Smooth muscle cell (in vitro differentiated cells): Measurements from ENCODE around the gene BNIP5. TPM values are rescaled to one million over a fixed set of nuclear protein-coding genes. Genes with fewer than 3 reads are reported as not detected.

ENCODE experiments used
- DNase-seq: peaks from one replicate; lab custom pipeline; 2025; ENCODE audit not compliant: unreplicated experiment; lab: John Stamatoyannopoulos, UW
- H2AFZ ChIP-seq: fragments of 200-600 bp; sonication (generic); 2 replicates; pipeline ENCODE4 v1.6.0; 2016; ENCODE audit warnings: antibody characterized with exemption, low read depth, mild to moderate bottlenecking
- H3F3A ChIP-seq: fragments of 200-600 bp; sonication (generic); 2 replicates; pipeline ENCODE4 v1.6.0; 2017; ENCODE audit warnings: antibody characterized with exemption, low read depth
- H3K27ac ChIP-seq: fragments of 200-600 bp; sonication (generic); 2 replicates; pipeline ENCODE4 v1.5.1; 2016; ENCODE audit warnings: low read depth, mild to moderate bottlenecking
- H3K27me3 ChIP-seq: fragments of 200-600 bp; sonication (generic); 2 replicates; pipeline ENCODE4 v1.6.1; 2016; ENCODE audit warnings: low read depth, mild to moderate bottlenecking
- H3K36me3 ChIP-seq: fragments of 200-600 bp; sonication (generic); 2 replicates; pipeline ENCODE4 v1.5.1; 2016; ENCODE audit warnings: low read depth
- H3K4me1 ChIP-seq: fragments of 200-600 bp; sonication (generic); 2 replicates; pipeline ENCODE4 v1.5.1; 2016; ENCODE audit warnings: low read depth
- H3K4me2 ChIP-seq: fragments of 200-600 bp; sonication (generic); 2 replicates; pipeline ENCODE4 v1.6.0; 2016; ENCODE audit warnings: mild to moderate bottlenecking
- H3K4me3 ChIP-seq: fragments of 200-600 bp; sonication (generic); 2 replicates; pipeline ENCODE4 v1.5.1; 2016; ENCODE audit warnings: mild to moderate bottlenecking
- H3K79me2 ChIP-seq: fragments of 200-600 bp; sonication (generic); 2 replicates; pipeline ENCODE4 v1.6.0; 2016; ENCODE audit warnings: low read depth, mild to moderate bottlenecking
- H3K9ac ChIP-seq: fragments of 200-600 bp; sonication (generic); 2 replicates; pipeline ENCODE4 v1.6.0; 2016; ENCODE audit warnings: low read depth
- H3K9me3 ChIP-seq: fragments of 200-600 bp; sonication (generic); replicated peaks from 2 replicates; pipeline ENCODE4 v1.5.1; 2016; ENCODE audit warnings: low read depth
- H4K20me1 ChIP-seq: fragments of 200-600 bp; sonication (generic); 2 replicates; pipeline ENCODE4 v1.6.0; 2016; ENCODE audit warnings: low read depth
- WGBS: methylation state at CpG from one replicate; pipeline ENCODE4 v1.1.7; 2016; ENCODE audit warnings: low lambda C conversion rate; 5-methylcytosine and 5-hydroxymethylcytosine counted together
- polyA plus RNA-seq: library from polyadenylated mRNA; unstranded; fragments of >200 nt; fragmentation: Nextera tagmentation; extraction: Ambion mirVana; gene quantifications from 2 replicates; pipeline ENCODE4 v1.2.1, GENCODE V29; 2016
- total RNA-seq: library from RNA; depleted of rRNA; stranded (reverse); fragments of >200 nt; gene quantifications from 2 replicates; pipeline ENCODE4 v1.2.3, GENCODE V29; 2014
- TF ChIP-seq, protein P1 (sequence below): fragments of 200-600 bp; sonication (generic); IDR thresholded peaks from 2 replicates; pipeline ENCODE4 v1.5.1; 2017; ENCODE audit warnings: borderline replicate concordance, mild to moderate bottlenecking, antibody characterized with exemption; ENCODE audit not compliant: insufficient read depth, poor library complexity, severe bottlenecking

Gene BNIP5
- total and polyA plus RNA-seq, 2 experiments from 2014 or later: not detected

GRCh38 chr6:36336208-36336710, 429 bp downstream of the BNIP5 start:
- Histone ChIP-seq H3K36me3 (no peaks in the 10 kb centered on the region), H3K27me3 (no peaks in the 10 kb centered on the region), H3K9ac (no peak overlapping the region), H3K4me2 (no peak overlapping the region), H2AFZ (no peak overlapping the region), H3K79me2 (no peaks in the 10 kb centered on the region), H3K27ac (no peak overlapping the region), H3K9me3 (no peaks in the 10 kb centered on the region), H3K4me3 (peak overlapping the region; percentile 30), H4K20me1 (no peaks in the 10 kb centered on the region), H3F3A (peaks cover 7% of the 10 kb centered on the region), H3K4me1 (peaks cover 6% of the 10 kb centered on the region)
- TF ChIP-seq, protein P1, sequence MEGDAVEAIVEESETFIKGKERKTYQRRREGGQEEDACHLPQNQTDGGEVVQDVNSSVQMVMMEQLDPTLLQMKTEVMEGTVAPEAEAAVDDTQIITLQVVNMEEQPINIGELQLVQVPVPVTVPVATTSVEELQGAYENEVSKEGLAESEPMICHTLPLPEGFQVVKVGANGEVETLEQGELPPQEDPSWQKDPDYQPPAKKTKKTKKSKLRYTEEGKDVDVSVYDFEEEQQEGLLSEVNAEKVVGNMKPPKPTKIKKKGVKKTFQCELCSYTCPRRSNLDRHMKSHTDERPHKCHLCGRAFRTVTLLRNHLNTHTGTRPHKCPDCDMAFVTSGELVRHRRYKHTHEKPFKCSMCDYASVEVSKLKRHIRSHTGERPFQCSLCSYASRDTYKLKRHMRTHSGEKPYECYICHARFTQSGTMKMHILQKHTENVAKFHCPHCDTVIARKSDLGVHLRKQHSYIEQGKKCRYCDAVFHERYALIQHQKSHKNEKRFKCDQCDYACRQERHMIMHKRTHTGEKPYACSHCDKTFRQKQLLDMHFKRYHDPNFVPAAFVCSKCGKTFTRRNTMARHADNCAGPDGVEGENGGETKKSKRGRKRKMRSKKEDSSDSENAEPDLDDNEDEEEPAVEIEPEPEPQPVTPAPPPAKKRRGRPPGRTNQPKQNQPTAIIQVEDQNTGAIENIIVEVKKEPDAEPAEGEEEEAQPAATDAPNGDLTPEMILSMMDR: no peak
- no peak for DNase-seq
- WGBS: 88% methylated on average over 5 of the region's 5 CpGs

DNA sequence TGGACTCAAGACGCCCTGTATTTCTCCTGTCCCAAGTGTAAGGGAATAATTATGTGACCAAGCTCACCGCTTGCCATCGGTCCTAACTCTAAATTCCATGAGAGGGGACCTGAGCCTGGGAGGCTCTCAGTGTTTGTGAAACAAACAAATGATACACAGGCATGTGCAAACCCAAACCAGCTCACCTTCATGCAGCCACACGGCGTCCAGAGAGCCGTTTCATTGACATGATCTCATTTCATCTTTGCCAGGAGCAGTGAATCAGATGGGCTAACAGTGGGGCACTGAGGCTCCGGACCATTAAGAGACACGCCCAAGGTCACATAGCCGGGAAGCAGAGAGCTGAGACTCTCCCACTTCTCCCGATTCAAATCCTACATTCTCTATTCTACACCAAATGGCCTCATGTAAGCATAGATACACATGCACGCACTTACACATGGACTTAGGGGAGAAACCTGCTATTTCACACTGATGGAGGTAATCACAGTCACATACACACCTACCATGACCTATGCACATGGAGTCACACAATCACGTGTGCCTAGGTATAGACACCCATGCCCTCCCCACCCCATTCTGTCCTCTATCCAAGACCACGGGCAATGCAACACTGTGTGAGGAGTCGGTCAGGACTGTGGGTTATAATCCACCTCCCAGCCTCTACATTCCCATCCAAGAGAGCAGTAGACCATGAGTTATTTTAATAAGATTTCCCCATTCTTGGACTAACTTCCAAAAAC, 1.1 kb downstream of the BNIP5 start:
- no peak for DNase-seq
- 95% methylated on average over 14 of the region's 14 CpGs for WGBS
- Histone ChIP-seq H2AFZ (no peak overlapping the region), H4K20me1 (no peaks in the 10 kb centered on the region), H3K79me2 (no peaks in the 10 kb centered on the region), H3K4me1 (peaks cover 6% of the 10 kb centered on the region), H3K4me3 (peak overlapping the region; percentile 30), H3K27me3 (no peaks in the 10 kb centered on the region), H3F3A (peaks cover 7% of the 10 kb centered on the region), H3K27ac (no peak overlapping the region), H3K9me3 (no peaks in the 10 kb centered on the region), H3K4me2 (no peak overlapping the region), H3K9ac (no peak overlapping the region), H3K36me3 (no peaks in the 10 kb centered on the region)
- TF ChIP-seq, protein P1: no peak

DNA sequence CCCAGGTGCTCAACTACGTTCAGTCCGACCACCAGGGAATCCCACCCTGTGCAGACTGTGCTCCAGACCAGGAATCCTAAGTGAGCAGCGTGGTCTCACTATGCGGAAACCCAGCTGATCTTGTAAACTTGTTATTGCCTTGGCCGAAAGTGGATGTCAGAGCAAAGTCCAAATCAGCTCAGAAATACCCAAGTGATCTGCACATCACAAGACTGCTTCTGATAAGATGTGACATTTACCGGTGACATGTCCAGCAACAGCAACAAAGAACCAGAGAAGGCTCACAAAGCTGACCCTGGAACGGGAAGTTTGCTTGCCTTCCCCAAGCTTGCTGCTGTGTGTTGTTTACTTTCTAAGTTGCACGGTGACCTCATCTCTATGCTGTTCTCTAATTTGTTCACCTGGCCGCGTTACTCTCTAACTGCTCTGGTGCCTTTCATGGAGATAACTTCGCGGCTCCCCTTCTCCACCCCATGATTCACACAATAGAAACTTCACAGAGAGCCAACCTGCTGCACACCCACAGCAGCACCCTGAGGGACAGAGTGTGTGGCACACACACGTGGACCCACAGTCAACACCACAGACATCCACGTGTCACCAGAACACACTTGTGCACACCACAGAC, 1.7 kb downstream of the BNIP5 start:
- TF ChIP-seq, protein P1: no peak
- Histone ChIP-seq H3K27ac (no peak overlapping the region), H3K36me3 (no peaks in the 10 kb centered on the region), H2AFZ (no peak overlapping the region), H3K9ac (no peak overlapping the region), H3K4me1 (peaks cover 6% of the 10 kb centered on the region), H3K27me3 (no peaks in the 10 kb centered on the region), H3F3A (peaks cover 7% of the 10 kb centered on the region), H3K4me2 (no peak overlapping the region), H3K9me3 (no peaks in the 10 kb centered on the region), H4K20me1 (no peaks in the 10 kb centered on the region), H3K79me2 (no peaks in the 10 kb centered on the region), H3K4me3 (peak overlapping the region; percentile 30)
- DNase-seq: no peak
- 47% methylated on average over 14 of the region's 14 CpGs for WGBS
